Activated CD8-positive, alpha-beta memory T cell treated with anti-CD3 and anti-CD28 coated beads for 48 hours (primary cell): ENCODE measurements around the gene RHBDD3.

Experiments
- DNase-seq, 3 experiments: peaks; one replicate each; pipeline ENCODE4 v3.0.0-alpha.2; 2020; ENCODE audit warnings: low read depth in 2 of 3, low spot score in 2 of 3

Gene RHBDD3

DNA sequence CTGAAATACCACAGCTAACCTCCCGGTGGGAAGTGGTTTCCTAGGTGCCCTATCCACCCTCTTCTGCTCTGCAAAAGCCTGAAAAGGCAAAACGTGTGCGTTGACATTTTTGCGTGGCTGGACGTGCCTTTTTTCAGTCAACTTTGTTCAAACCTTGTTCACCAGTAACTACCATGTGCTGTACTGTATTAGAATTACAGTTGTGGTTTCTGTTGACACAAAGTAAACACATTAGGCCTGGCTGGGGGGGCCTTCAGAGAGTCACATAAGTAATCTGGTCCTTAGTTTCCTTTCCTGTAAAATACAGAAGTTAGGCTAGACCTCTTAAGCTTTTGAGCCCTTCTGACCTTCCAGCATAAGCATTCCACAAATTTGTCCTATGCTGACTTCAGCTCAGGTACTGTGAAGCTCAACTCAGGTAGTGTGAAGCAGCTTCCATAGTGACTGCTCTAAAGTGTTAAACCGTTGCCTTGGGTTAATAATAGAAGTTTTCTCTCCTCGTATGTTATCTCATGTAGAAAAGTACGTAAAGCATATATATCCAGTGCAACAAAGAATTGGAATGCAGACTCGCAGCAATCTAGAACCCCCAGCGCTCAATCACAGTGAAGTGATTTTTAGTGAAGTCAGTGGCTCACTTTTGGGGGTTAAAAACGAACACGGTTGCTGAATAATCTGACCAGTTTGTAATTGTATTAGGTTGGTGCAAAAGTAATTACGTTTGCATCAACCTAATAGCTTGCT lies 2.1 kb upstream of the RHBDD3 start:
- no peak for DNase-seq

DNA sequence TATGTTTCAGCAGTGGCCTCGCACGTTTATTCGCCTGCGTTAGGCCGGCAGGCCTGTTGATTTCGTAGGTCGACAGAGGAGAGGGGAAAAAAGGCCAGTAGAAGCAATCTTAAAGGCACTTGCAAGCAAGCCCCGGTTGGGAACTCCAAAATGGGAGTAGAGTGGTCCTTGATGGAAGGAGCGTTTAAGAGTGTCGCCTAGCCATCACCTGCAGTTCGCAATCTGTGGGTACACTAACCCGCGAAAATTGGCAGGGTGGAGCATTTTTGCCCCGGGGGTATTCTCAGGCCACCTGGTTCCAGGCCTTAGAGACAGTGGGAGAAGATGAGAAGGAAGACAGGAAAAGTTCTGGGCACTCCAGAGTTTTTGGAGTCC lies 1.4 kb upstream of the RHBDD3 start:
- no peak for DNase-seq

DNA sequence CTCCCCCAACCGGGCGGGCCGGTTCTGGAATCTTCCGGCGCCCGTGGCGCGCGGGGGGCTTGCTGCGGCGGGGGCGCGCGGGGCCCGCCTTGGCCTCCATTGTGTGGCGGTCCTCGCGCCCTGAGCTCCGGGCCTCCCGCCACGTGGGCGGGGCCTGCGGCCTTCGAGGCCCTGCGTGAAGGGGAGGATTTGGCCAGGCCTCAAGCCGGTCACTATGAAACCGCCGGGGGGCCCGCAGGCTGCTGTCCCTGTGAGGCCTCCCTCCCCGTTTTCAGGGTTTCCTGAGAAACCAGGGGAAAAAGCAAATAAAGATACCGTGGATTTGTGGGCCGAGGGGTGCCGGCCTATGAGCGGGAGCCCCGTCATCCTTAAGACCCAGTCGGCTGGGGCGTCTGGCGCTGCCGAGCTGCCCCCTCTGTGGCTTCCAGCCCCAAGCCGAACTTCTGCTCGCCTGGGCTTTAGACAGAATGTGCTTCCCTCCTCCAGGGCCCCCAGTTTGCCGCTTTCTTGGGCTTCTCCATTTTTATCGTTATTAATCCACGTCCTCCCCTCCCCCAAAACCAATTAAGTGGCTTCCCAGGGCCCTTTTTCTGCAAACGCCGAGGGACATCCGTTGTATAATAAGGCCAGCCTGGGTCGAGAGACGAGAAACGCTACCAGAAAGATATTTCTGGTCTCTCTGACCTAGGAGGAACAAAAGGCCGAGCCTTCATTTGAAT lies 889 bp upstream of the RHBDD3 start:
- DNase-seq, result peak in 2 of 3 experiments; percentile 10 to 45

DNA sequence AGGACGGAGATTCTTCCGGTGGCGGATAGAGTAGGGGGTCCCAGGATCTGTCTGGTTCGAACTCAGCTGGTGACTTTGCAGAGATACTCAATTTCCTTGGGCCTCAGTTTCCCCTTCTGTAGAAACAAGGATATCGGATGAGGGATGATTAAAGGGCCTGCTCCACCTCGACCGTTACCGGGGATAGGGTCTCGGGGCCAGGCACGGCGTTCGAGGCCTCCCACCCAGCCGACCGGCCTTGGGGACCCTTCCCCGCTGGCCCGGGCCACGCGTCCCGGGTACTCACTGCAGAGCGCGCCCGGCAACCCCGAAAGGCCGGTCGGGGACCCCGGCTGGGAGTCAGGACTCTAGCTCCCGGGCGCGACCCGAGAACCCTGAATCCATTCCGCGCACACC lies 321 bp downstream of the RHBDD3 start:
- DNase-seq, result no peak

DNA sequence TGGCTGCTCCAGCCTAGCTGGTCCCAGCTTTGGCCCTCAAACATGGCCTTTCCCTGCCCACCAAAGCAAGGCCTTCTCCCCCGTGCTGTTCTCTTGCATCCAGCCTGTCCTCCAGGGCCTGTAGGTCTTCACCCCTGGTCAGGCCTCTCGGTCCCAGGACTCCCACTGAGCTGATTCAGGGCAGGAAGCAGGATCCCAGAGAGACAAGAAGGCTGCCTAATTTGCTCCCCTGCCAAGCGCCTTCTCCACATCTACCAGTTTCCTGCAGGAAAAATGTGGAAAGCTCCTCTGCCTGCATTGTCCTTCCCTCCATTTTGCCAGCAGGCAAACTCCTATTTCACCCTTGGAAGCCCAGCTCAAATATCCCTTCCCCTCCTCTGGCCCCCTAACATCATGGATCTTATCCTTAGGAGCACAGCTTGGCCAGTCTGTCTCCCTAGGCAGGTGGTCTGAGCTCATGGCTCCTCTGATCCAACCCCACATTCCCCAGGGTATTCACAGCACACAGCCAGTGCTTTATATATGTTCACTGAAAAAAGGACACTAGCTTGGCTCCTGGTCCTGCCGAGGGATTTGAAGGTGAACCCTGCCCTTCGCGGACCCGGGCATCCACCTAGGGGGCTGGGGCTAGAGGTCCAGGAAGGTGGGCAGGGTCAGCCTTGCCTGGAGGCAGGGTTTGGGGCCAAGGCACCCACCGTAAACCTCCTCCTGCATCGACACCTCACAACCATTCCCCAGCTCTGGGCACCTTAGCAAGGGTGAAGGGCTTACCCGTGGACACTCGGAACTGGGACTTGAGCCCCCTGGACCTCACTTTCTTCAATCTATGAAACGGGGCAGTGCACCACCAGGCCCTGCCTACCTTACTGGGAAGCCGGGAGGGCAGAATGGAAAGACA lies 968 bp downstream of the RHBDD3 start:
- no peak for DNase-seq

DNA sequence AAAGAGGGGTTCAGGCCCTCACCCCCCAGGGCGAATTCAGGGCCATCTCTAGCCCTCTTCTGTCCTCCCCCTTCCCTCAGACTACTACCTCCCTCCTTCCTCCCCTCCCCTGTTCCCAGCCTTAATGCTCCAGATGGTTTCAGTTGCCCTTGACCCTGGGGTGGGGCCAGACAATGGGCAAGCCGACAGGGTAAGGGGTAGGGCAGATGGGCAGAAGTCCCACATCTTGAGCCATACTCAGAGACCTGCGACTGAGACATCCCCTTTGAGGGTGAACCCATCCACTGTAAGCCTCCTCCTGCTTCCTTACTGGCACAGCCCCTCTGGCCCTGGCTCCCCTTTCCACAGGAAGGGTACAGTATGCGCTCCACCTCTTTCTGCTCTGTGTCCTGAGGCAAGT lies 1.9 kb downstream of the RHBDD3 start:
- no peak for DNase-seq

DNA sequence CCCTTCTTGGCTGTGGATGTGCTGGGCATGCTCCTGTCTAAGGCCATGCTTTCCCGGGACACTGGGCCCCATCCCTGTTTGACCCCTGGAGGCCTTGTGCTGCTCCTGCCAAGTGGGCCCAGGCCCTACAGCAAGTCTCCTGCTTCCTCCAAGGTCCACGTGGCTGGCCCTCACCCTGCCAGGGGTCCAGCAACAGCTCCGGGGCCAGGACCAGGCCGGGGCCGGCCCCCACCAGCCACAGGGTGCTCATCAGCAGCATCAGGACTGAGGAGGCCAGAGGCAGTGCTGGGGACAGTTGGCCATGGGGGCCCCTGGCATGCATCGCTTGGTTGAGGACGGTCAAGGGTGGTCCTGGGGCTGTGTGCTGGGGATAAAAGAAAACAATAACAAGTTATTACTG lies 2.5 kb downstream of the RHBDD3 start:
- no peak for DNase-seq

DNA sequence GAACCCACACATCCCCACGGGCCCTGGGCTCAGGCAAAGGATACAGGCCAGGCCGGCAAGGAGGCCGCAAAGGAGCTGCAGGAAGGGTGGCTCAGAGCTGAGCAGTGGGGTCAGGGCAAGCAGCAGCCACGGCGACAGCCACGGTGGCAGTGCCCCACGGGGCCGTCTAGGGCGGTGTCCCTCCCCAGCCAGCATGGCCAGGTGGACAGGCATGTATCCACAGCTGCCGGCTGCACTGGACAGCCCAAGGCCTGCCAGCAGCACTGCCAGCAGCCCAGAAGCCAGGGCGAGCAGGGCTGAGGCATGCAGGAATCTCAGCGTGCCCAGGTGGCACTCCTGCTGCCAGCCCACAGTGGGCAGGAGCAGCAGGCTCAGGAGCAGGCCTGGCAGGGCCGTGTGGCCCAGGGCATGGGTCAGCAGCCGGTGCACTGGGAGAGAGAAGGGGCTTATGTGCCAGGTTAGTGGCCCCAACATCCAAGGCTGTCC lies 3.9 kb downstream of the RHBDD3 start:
- no peak for DNase-seq

DNA sequence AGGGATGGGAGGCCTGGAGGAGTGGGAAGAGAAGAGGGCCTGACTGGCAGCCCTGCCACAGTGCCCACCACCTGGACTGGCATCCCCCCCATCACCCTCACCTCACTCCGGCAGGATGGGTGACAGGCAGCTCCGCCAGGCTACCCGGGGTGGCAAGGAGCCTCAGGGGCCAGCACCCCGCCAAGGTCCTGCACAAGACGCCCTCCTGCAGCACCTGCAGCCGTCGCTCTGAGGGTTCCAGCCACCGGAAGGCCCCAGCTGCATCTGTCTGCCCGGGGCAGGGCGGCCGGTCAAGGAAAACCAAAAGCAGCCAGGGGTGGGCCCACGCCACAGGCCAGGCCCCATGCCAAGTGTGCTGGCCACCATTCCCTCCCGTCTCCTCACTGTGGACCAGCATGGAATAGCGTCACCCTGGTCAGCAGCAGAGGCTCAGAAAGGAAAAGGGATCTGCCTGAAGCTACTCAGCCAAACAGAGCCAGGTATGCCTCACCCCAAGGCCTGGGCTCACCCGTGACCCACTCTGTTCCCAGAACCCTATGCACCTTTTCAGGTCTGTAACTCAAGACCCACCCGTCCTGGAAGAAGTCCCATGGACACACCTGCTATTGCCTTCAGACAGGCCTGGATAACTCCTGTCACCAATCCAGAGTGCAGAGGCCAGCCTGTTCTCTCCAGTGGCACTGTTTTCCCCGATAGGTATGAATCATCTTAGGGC lies 7.0 kb downstream of the RHBDD3 start:
- no peak for DNase-seq

DNA sequence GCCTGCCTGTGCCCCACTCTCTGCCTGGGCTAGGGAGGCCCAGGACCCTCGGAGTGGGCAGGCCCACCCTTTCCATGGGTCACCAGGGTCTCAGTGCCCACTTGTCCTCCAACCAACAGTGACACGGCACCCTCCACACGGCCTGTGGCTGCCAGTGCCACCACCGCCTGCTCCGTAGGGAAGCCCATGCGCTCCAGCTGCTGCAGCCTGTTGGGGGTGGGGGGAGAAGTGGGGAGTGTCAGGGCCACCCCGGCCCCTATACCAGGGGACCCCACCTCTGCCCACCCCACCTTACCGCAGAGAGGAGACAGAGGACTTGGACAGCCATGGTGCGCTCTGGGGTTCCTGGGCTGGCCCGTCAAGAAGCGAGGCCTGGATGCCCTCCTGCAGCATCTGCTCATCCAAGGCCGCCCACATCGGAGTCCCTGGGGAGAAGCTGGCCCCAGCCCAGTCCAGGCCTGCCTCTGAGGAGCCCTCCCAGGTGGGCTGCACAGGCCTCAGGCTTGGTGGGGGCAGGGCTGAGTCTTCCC lies 7.7 kb downstream of the RHBDD3 start:
- no peak for DNase-seq

DNA sequence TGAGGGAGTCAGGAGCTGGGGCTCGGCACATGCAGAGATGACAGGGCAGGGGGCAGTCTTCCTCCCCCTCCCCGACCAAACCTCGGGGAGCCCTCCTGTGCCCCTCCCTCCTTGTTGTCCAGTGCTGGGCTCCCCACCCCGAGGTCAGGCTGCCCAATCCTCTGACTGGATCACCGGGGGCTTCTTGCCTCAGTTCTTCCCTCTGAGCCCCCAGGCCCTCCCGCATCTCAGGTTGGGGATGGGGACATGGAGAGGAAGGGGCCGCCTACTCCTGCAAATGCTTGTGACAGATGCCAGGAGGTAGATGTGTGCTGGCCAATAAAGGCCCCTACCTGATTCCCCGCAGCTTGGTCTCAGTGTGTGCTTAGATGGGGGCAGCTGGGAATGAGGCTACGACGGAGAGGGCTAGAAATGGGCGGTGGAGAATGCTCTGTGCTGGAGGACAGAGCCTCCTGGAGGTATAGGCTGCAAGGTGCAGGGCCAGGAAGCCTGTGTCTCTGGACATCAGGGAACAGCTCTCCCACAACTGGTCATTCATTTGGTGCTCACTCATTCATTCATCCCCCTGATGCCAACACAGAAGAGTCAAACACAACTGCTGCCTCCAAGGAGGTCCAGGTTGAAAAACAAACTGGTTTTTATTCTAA lies 8.4 kb downstream of the RHBDD3 start:
- DNase-seq, result no peak

DNA sequence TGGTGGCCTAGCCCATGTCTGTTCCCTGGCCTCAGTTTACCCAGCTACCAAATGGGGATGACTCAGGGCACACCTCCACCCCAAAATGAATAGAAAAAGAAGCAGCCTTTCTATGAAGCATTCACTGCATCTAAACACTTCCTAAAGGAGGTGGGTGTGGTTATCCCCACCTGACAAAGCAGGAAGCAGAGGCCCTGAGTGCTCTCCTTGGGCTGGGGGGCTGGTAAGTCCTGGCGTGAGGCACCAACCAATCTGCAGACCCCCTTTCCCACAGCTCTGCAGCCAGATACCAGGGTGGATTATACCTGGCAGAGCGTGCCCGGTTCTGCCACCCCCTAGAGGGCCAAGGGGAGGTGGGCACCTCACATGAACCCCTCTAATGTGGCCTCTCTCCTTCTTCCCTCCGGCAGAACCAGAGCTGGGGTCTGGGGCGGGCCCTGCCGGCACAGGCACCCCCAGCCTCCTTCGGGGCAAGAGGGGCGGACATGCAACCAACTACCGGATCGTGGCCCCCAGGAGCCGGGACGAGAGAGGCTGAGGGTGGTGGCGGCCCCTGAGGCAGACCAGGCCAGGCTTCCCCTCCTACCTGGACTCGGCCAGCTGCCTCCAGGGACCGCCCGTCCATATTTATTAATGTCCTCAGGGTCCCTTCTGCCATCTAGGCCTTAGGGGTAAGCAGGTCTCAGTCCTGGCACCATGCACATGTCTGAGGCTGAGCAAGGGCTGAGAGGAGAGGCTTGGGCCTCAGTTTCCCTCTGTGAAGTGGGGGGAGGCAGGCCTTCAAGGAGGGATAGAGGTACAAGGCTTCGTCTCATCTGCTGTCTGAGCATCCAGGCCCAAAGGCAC lies 9.2 kb downstream of the RHBDD3 start:
- DNase-seq, result no peak

DNA sequence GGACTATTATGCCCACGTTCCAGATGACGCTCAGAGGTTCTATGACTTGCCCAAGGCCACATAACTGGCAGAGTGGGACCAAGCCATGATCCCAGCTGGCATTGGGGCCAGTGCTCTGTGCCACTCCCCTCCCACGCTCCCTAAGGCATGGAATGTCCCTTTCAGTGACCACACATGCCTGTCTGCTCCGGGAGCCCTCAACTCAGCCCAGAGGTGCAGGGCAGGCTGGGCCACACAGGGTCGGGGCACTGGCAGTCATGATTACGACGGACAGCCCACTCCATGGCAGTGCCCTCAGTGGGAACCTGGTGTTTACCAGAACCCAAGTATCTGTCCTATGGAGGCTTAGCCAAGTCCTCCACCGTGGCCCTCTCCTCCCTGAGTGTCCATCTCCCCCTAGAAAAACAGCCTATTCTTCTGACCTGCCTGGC lies 10.0 kb downstream of the RHBDD3 start:
- DNase-seq, result no peak

DNA sequence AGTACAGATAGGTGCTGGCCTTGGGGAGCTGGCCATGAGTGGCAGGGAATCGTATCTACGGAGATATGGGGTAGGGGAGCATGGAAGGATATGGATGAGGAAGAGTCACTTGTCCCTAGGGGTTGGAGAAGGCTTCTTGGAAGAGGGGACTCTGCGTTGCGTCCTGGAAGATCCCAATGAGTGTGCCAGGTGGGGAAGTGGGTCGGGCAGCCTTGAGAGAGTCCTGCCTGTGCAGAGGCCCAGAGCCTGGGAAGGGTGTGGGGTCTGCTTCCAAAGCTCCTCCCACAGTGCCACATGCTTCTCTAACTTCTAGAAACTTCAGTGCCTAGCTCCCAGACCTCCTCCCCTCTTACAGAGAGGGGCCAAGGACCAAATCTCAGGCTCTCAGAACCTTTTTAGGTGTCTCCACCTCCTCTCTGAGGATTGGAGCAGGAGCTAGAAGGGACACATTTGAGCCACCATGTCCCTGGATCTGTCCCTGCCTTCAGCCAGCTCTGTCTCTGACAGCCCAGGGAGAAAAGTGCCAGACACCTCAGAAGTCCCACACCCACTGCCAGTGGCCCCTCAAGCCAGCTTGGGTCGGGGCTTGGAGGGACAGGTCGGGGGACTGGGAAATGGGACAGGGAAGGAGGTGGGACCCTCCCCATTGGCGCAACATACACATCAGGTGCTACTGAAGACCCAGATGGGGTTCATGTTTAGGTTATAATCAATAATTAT lies 11.0 kb downstream of the RHBDD3 start:
- DNase-seq, result no peak

DNA sequence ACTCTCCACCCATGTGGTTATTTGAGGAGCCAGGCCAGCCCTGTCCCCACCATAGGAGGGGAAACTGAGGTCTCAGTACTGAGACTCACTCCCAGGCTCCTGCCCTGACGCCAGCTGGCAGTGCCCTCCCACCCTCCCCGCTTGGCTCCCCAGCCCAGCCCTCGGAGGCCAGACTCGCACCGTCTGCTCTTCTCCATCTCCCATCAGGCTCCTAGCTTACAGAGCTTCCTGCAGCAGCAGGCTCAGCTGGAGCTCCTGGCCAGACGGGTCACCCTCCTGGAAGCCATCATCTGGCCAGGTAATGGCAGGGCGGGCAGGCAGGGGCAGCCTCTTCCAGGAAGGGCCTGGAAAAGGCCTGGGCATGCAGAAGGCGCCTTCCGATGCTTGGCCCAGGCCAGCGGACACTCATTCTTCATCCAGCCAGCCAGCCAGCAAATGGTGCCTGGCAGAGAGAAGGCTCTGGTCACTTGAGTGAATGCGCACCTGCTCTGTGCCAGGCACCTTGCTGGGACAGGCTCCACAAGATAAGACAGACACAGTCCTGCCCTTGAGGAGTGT lies 12.6 kb downstream of the RHBDD3 start:
- DNase-seq, result no peak

DNA sequence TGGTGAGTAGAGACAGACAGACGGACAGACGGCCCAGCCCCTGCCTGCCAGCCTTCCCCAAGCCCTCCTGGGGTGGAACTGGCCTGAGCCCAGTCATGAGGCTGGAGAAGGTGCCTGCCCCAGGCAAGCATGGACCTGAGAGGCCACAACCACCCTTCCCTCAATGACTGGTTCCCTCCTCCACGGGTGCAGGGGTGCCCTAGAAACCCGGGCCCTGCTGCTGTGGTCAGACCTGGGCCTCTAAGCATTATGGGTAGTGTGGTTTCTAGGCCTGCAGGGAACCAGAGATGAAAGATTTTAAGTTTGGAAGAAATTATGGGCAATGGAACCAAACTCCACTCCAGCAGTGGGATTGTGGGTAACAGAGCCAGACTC lies 13.5 kb downstream of the RHBDD3 start:
- no peak for DNase-seq

DNA sequence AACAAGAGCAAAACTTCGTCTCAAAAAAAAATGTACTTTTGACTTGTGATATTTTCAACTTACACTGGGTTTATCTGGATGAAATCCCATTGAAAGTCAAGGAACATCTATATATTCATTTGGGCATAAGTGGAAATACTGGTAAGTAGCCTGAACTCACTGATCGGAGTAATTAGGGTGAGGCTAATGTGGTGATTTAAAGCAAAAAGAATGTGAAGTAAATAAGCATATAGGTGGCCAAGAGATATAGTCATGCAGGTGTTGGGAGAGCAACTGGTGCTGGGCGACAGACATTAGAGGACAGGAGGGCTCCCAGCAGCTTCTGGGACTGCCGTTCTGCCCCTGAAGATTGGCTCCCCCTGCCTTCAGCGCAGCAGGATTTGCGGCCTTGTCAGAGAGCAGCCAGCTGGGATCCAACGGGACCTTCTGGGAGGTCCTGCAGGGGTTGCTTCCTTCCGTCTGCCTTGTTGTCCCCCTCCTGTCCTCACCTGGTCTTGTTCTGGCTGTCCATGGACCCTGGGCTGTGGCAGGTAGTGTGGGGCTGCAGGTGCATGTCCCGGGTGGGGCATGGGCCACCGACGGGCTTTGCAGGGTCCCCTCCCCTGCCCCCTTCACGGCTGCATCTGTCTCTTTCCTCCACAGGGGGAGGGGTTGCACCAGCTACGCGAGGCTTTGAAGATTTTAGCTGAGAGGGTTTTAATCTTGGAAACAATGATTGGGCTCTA lies 14.1 kb downstream of the RHBDD3 start:
- no peak for DNase-seq
